ENCODE measurements around the gene MC1R. TPM values are rescaled to one million over a fixed set of nuclear protein-coding genes. Genes with fewer than 3 reads are reported as not detected.

Gene MC1R
- total RNA-seq, 1 experiment from 2014 or later, result 5.3 TPM

DNA sequence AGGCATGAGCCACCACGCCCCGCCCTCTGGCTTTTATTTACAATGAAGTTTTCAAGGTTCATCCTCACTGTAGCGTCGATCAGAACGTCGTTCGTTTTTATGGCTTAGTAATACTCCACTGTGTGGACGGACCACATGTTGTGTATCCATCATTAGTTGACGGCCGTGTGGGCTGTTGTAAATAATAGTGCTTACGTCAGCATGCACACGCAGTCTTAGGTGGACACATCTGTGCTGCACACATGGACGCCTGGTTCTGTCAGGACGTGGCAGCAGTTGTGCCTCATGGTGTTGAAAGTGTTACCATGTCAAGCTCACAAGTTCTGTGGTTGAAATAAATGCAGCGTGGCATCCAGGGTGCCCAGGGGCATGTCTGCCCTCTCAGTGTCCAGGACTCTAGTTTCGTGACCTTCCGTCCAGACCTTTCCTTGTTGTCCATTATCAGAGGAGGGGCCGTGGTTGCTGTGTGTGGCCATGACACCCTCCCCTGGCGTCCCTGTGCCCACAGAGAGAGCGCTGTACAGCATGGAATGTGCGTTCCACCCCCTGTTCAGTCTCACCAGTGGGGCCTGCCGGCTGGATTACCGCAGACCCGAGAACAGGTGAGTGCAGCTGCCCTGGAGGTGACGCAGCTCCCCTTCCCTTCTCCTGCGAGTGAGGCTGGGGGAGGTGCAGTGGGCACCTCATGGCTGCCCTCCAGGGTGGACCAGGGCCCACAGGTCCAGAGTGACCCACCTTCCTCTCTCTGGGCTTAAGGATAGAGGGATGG is 23.0 kb upstream of the MC1R start:
- no peak for DNase-seq (ENCODE audit: low spot score)

- no peak for DNase-seq (ENCODE audit: low spot score)
These were observed 21.5 kb upstream of the MC1R start for GRCh38 chr16:89897204-89897603.

DNA sequence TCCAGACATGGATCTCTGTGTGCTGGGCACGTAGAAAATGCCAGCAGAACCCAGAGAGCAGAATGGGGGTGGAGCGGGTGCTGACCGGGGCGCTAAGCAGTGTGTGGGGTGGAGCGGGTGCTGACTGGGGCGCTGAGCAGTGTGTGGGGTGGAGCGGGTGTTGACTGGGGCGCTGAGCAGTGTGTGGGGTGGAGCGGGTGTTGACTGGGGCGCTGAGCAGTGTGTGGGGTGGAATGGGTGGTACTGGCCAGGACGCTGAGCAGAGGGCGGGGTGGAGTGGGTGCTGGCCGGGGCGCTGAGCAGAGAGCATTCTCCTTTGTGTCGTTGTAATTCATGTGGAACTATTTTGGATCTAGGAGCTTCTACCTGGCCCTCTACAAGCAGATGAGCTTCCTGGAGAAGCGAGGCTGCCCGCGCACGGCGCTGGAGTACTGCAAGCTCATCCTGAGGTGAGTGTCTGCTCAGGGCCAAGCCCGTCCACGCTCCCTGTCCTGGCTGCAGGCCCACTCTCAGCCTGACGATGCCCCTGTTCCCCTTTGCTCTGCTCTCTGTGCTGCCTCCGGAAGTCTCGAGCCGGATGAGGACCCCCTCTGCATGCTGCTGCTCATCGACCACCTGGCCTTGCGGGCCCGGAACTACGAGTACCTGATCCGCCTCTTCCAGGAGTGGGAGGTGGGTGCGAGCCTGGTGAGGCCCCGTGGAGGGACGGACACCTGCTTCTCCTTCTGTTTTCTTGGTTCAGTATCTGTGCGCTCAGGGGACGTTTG is 20.3 kb upstream of the MC1R start:
- peak; percentile 70 for DNase-seq (ENCODE audit: low spot score)

GRCh38 chr16:89899879-89900481 is 18.7 kb upstream of the MC1R start:
- DNase-seq (ENCODE audit: low spot score), result no peak

DNA sequence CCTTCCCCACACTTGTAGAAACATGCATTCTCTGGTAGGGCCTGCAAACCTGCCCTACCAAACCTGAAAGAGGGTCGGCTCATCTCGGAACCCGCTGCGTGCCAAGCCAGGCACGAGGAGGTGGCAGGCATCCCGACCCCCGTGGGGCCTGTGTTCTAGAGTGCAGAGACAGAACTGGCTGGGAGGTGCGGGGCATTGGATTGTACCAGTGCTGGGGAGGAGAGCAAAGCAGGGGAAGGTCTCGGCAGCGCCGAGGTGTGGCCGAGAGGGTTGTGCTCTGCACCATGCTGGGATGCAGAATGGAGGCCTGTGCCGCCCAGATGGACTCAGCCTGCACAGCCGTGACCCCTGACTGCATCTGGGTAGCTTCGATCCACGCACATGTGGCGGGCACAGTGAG is 17.8 kb upstream of the MC1R start:
- DNase-seq (ENCODE audit: low spot score), result no peak

DNA sequence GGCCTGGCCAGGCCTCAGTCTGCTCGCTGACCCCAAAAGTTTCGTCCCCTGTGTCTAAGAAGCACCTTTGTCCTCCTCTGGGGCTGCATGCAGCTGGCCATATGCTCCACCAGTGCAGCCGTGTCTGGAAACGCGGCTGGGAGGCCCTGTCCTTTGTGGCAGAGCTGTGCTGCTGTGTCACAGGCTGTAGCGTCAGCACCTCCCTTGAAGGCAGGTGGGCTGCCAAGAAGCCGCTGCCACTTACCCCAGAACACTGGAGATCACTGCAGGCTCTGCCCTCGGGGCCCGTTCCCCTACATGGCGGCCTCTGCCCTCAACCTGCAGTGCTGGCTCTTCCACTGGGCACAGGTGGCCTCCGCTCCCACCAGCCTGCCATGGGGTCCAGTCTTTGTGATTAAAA is 15.7 kb upstream of the MC1R start:
- no peak for DNase-seq (ENCODE audit: low spot score)

- DNase-seq (ENCODE audit: low spot score), result no peak
These were observed 14.7 kb upstream of the MC1R start for GRCh38 chr16:89903908-89904515.

DNA sequence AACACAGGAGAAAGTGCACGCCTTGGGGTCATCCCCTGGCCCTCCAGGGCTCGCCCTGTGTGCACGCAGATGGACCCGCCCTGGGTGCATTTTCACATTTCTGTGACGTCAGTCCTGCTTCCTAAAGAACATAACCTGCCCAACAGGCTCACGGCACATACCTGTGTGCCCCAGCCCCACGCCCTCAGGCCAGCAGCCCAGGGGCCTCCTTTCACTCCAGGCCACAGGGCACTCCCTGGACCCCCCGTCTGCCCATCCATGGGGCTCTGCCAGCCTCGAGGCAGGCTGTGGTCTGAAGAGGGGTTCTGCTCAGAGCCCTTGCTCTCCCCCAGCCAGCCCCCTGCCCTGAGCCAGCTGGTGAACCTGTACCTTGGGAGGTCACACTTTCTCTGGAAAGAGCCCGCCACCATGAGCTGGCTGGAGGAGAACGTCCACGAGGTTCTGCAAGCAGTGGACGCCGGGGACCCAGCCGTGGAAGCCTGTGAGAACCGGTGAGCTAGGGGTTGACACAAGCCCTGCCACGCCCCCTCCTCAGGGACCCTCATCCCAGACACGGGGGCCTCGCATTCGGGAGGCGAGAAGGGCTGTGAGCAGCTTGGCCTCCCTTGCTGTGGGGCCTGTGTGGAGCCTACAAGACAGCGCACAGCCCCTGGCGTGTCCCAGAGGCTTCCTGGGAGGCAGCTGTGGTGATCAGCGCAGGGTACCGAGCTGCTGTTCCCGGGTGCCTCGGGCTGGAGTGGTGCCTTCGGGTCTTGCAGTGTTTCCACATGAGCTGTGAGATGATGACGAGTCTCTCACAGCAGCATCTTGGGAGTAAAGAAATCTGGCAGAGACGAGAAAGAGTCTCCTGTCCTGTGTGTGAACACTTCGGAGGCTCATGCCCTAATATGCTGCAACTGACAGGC is 13.8 kb upstream of the MC1R start:
- DNase-seq (ENCODE audit: low spot score), result no peak

- DNase-seq (ENCODE audit: low spot score), result no peak
These were observed 13.0 kb upstream of the MC1R start for GRCh38 chr16:89905511-89906139.

GRCh38 chr16:89906140-89907025 is 12.3 kb upstream of the MC1R start:
- DNase-seq (ENCODE audit: low spot score), result no peak

DNA sequence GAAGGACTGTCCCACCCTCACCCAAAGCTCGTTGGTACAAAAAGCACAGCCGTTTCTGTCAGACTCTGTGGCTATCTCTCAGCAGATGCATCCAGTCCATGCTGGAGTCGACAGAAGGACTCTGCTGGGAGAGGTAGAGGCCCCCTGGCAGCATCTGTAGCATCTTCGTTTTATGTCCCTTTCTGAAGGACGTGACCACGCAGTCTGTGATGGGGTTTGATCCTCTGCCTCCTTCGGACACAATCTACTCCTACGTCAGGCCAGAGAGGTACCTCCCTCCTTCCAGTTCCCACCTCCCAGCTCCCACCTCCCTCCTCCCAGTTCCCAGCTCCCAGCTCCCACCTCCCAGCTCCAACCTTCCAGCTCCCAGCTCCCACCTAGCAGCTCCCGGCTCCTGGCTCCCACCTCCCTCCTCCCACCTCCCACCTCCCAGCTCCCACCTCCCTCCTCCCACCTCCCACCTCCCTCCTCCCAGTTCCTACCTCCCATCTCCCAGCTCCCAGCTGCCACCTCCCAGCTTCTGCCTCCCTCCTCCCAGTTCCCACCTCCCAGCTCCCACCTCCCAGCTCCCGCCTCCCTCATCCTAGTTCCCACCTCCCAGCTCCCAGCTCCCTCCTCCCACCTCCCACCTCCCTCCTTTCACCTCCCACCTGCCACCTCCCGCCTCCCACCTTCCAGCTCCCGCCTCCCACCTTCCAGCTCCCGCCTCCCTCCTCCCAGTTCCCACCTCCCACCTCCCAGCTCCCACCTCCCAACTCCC is 11.4 kb upstream of the MC1R start:
- no peak for DNase-seq (ENCODE audit: low spot score)

DNA sequence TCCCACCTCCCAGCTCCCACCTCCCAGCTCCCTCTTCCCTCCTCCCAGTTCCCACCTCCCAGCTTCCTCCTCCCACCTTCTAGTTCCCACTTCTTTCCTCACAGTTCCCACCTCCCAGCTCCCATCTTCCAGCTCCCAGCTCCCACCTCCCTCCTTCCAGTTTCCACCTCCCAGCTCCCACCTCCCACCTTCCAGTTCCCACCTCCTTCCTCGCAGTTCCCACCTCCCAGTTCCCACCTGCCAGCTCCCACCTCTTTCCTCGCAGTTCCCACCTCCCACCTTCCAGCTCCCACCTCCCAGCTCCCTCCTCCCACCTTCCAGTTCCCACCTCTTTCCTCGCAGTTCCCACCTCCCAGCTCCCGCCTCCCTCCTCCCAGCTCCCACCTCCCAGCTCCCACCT is 10.4 kb upstream of the MC1R start:
- DNase-seq (ENCODE audit: low spot score), result no peak

DNA sequence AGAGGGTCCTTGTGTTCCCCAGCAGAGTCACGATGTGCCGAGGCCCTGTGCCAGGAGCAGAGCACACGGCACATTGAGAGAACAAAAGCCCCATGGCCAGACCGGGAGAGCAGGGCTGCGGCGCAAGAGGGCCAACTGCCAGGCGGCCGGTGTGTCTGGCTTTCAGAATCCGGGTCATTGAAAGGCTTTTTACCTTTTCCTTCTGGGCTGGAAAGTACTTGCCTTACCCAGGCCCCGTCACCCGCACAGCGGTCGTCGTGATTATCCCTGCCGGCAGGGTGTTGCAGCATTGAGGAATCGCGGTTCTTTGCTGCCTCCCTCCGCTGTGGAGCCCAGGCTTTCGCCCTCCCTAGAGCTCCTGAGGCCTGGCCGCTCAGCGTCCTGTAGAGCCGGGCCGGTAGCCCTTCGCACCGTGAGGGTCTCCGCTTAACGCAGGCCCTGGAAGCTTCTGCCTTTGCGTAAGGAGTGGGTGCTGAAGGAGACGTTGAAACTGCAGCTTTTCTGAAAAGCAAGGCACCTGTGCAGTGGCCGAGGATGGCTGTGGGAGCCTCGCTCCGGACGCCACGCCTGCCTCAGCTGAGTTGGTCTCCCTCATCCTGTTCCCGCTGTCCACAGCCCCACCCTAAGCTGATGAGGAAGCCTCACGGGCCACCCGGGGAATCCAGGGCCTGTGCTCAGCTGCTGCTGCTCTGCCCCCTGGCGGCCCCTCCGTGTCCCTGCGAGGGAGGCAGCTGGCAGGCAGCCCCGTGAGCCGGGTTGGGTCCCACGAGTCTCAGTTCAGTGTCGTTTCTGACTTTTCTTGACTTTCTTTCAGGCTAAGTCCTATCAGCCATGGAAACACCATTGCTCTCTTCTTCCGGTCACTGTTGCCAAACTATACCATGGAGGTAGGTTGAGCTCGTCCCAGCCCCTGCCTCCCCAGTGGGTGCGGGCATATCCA is 8.6 kb upstream of the MC1R start:
- DNase-seq (ENCODE audit: low spot score), result peak; percentile 73

- no peak for DNase-seq (ENCODE audit: low spot score)
These were observed 7.8 kb upstream of the MC1R start for GRCh38 chr16:89910717-89911354.

- DNase-seq (ENCODE audit: low spot score), result no peak
These were observed 7.3 kb upstream of the MC1R start for GRCh38 chr16:89911375-89911774.

GRCh38 chr16:89912143-89912542 is 6.5 kb upstream of the MC1R start:
- DNase-seq (ENCODE audit: low spot score), result no peak

DNA sequence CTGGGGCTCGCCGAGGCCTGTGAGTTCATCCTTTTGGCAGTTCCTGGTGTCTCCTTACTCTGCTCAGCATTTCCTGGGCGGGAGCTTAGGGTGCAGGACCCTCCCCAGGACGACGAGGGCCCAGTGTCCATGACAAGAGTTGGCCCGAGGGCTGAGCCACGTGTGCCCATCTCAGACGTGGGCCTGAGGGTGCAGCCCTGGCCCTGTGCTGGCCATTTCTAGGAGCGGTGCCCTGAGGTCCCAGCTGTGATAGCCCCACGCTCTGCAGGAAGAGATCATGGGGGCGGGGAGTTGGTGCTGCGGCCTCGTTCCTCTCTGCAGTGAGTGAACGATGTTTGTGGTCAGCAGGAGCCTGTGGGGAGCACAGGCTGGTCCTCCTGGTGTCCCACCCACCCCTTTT is 6.0 kb upstream of the MC1R start:
- no peak for DNase-seq (ENCODE audit: low spot score)
